ENCODE data around the gene CNTN5.
A peak's percentile ranks its signal among the peaks of the same experiment; 100 is the strongest.

The CNTN5 gene

GRCh38 chr11:100297516-100297915 is 1276.8 kb downstream of the CNTN5 start:
- no peak for DNase-seq

DNA sequence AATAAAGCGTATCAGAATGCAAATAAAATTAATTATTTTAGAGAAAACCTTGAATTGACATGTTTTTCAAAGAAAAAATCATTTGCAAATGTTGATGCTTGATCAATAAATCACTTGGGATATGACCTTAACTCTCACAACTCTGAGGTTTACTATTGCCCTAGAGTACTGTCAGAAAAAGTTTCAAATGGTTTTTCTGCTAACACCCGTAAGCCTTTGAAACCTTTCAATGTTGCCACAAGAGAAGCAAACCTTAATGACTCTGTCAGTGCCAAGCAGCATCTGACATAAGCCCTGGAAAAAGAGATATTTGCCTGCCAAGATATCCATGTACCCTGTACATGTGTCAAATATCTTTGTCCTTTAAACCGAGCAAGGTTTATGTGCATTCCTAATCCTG is 1282.1 kb downstream of the CNTN5 start:
- DNase-seq: no peak

- DNase-seq: no peak
Measured at GRCh38 chr11:100303897-100304296, 1283.1 kb downstream of the CNTN5 start.

DNA sequence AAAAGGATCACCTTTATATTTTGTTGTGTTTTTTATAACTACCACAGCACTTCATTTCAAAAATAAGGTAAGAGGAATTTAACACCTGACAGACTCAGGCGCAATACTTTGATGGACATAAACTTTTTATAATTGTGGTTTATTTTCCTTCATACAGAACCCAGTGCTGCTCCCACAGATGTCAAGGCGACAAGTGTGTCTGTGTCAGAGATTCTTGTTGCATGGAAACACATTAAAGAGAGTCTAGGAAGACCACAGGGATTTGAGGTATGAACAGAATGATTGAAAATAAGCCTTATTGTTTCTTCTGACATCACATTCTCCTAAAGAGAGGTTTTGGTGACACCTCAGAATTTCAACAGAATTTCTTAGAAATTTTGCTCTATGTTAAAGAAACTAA is 1287.5 kb downstream of the CNTN5 start:
- DNase-seq: no peak

DNA sequence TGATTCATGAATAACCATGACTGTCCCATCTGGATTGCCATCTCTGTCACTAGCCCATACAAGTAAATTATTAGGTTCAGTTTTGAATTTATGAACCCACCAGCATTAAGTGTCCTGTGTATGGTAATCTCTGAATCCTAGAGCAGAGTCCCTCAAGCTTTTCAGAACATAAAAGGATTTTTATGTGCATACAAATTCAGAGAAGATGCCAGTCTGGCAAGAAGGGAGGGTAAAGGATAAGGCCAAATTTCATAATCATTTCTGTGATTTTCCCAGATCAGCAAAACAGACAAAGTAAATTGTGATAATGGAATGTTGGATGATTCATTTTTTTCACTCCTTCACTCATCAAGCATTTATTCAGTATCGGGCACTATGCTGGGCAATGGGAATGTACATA is 1295.2 kb downstream of the CNTN5 start:
- no peak for DNase-seq

DNA sequence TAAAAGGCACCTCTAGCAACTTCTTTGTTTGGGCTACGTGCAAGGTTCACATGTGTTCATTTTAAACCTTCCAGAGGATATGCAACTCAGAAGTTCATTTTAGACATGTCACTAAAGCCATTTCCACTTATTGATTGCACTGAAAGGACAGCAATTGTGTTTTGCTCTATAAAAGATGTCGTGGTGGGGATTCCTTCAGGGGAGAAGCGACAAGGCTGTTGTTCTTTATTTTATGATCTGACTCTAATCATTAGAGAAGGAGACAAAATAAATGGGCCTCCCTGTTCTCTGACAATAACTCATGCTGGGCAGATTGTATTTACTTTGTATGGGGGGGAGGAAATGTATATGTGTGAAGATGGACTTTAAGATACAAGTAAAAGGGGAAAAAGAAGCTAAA is 1296.2 kb downstream of the CNTN5 start:
- DNase-seq: no peak

DNA sequence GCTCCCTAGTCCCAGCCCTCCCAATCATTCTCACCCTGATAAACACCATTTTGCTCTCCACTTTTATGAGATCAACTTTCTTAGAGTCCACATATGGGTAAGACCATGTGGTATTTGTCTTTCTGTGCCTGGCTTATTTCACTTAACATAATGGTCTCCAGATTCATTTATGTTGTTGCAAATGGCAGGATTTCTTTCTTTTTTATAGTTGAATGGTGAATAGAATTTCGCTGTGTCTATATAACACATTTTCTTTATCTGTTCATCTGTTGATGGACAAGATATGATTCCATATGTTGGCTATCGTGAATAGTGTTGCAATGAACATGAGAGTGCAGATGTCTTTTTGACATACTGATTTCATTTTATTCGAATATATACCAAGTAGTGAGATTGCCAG is 1298.9 kb downstream of the CNTN5 start:
- DNase-seq: no peak

DNA sequence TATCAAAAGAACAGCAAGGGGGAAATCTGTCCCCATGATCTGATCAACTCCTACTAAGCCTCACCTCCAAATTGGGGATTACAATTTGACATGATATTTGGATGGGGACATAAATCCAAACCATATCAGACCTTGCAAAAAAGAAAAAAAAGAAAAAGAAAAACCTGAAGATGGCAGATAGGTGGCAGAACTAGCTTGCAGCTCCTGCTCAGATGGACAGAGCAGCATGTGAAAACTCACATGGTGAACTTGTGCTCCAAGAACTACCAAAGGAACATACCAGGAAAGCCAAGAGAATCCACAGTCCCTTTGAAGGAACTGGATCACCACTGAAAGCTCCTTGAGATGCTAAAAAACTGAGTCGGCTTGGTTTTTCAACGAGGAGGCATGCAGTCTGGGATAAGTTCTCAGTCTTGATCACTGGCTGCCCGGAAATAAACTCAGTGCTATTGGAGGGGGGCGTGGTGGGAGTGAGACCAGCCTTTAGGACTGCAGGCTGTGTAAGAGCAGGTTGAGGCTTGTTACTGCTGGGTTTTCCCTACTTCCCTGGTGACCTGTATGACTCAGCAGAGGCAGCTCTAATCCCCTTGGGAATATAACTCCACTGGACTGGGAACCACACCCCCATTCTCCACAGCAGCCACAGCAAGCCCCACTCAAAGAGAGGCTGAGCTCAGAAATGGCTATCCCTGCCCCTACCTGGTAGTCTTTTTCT is 1308.0 kb downstream of the CNTN5 start:
- DNase-seq: no peak

GRCh38 chr11:100329352-100329751 is 1308.6 kb downstream of the CNTN5 start:
- DNase-seq: no peak

DNA sequence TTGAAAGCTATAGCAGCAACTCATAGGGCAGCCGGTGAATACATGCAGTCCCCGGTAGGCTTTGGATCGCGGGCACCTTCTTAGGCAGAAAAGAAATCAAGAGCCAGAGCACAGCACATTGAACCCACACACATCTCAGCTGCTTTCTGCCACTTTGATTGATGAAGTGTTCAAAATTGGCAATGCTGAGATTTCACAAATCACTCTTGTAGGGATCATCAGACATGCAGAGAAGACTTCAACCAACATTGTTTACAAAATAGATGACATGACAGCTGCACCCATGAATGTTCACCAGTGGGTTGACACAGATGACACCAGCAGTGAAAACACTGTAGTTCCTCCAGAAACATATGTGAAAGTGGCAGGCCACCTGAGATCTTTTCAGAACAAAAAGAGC is 1316.1 kb downstream of the CNTN5 start:
- no peak for DNase-seq

DNA sequence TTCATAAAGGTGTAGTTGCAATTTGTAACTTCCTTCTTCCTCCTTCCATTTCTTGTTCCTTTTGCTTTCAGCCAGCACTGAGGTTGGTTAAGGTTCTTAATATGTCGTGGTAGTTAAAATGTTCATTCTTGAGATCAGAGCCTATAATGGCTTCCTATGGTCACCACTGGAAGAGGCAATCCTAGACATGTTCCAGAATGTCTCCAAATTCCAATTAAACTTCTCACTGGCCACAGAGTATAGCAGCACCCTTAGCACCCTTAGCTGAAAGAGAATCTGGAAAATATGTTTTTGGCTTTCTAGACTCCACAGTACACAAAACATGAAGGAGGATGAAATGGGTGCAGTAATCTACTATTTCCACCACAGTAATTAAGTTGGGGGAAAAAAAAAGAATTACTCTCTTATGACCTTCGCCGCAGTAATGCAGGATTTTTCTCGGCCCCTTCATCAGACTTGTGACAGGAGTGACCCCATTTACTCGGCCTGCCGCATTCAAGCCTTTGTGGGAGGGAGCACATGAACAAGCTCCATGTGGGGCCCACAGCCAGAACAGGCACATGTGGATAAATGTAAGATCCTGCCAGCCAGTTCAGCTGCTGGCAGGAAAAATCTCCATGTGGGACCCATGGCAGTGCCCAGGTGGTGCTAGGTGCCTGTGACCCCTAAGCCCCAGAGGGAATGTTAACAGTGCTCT is 1317.5 kb downstream of the CNTN5 start:
- no peak for DNase-seq

DNA sequence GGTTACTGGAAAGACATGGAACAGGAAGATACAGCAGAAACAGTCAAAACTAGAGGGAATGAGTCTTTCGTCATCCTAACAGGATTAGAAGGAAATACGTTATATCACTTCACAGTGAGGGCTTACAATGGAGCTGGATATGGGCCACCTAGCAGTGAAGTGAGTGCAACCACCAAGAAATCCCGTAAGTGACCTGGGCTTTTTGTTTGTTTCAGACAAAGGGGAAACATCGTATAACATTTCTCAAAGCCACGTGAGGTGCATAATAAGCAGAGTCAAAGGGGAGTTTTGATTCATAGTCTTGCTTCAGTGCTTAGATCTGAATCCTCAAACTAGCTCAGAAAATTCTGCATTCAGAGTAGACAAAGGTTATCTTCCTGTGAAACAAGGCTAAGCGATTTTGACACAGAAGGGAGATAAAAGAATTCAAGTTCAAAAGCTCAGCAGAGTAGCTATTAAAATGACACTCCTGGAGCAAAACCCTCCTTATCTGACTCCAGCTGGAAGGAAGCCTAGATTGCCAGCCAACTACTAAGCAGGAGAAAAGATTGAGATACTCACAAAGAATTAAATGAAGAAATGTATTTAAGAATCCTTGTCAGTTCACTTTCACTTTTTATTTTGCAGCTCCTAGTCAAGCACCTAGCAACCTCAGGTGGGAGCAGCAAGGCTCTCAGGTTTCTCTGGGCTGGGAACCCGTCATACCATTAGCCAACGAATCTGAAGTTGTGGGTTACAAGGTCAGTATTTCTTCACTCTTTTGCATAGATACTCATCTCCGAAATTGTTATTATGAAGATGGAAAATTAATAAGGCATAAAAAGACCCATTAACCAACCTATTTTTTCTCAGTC is 1319.9 kb downstream of the CNTN5 start:
- no peak for DNase-seq

- no peak for DNase-seq
Measured at GRCh38 chr11:100353083-100353482, 1332.3 kb downstream of the CNTN5 start.

DNA sequence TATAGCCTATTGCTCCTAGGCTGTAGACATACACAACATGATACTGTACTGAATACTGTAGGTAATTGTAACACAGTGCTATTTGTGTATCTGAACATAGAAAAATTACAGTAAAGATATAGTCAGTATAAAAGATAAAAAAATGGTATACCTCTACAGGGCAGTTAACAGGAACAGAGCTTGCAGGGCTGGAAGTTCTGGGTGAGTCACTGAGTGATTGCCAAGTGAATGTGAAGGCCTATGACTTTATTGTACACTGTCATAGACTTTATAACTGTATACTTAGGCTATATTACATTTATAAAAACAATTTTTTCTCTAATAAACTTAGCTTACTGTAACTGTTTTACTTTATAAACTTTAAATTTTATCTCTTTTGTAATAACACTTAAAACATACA is 1334.0 kb downstream of the CNTN5 start:
- DNase-seq: no peak

- DNase-seq: no peak
Measured at GRCh38 chr11:100356035-100356434, 1335.3 kb downstream of the CNTN5 start.

GRCh38 chr11:100359281-100359680 is 1338.5 kb downstream of the CNTN5 start:
- DNase-seq: no peak

DNA sequence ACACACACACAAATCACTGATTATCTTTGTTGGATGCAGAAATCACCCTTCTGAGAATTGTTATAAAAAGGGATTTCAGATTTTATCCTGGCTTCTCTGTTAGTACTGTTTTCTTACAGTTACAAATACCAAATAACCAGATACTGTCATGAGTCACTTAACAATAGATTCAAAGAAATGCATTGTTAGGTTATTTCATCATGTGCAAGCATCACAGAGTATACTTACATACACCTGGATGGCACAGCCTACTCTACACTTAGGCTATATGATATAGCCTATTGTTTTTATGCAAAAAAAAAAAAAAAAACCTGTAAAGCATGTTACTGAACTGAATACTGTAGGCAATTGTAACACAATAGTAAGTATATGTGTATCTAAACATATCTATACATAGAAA is 1347.1 kb downstream of the CNTN5 start:
- DNase-seq: no peak

GRCh38 chr11:100383357-100383865 is 1362.7 kb downstream of the CNTN5 start:
- DNase-seq: no peak

GRCh38 chr11:100396266-100396665 is 1375.5 kb downstream of the CNTN5 start:
- no peak for DNase-seq

GRCh38 chr11:100397401-100397800 is 1376.7 kb downstream of the CNTN5 start:
- DNase-seq: no peak

DNA sequence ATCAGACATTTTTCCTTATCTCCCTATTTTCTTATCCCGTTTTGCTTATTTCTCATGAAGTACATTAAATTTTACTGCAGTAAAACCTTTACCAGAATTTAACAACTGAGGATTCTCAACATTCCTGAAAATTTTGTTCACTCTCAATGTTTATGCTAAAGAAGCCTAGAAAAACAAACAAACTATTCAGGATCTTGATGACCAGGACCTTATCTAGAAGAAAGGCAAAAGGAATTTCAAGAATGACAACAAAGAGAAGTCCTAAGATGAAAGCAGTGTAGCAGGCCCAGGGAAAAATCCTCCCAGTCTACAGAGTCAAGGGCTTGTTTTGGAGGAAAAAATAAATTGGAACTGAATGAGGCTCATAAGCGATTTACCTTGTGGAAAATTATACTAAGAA is 1383.1 kb downstream of the CNTN5 start:
- no peak for DNase-seq

DNA sequence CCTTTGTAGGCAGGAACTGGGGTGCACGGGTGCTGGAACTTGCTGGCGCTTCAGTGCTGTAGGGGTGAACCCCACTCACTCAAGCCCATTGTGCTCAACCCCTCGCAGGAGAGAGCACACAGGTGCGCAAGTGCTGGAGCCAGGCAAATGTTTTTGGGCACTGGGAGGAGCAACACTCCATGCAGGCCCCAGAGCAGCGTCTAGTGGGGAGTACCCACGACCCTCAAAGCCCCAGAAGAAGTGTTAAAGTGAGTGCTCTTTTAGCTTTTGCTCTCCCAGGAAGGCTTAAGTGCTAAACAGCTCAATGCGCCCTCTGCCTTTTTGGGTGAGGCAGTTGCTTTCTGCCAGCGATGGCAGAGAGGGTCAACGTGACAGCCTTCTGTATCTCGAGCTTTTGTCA is 1384.2 kb downstream of the CNTN5 start:
- DNase-seq: peak in 1 of 58 donors; percentile 0

Measured in anterior cingulate cortex (tissue), 58 donors.